H9 (cell line): ENCODE data around the gene CD200. TPM values are rescaled to one million over a fixed set of nuclear protein-coding genes. Genes with fewer than 3 reads are reported as not detected.

ENCODE experiments used
- DNase-seq: peaks from one replicate; pipeline ENCODE4 v3.0.0-alpha.2; 2017
- H2AFZ ChIP-seq: one replicate; pipeline ENCODE4 v1.6.1; 2013; ENCODE audit warnings: mild to moderate bottlenecking, low read length, control low read depth, moderate library complexity
- H2AK5ac ChIP-seq: 2 replicates; pipeline ENCODE4 v1.6.1; 2013; ENCODE audit warnings: low read length, control low read depth, mixed read lengths; ENCODE audit not compliant: insufficient read length
- H2BK120ac ChIP-seq: one replicate; pipeline ENCODE4 v1.6.1; 2013; ENCODE audit warnings: low read depth, mild to moderate bottlenecking, low read length, control low read depth, inconsistent platforms; ENCODE audit not compliant: poor library complexity, severe bottlenecking
- H2BK12ac ChIP-seq: 2 replicates; pipeline ENCODE4 v1.6.1; 2013; ENCODE audit warnings: low read length, control low read depth, mixed read lengths, low read depth; ENCODE audit not compliant: insufficient read length
- H2BK15ac ChIP-seq: 2 replicates; pipeline ENCODE4 v1.6.1; 2013; ENCODE audit warnings: low read depth, low read length, control low read depth
- H2BK20ac ChIP-seq: one replicate; pipeline ENCODE4 v1.6.1; 2013; ENCODE audit warnings: low read depth, mild to moderate bottlenecking, low read length, control low read depth, inconsistent platforms; ENCODE audit not compliant: poor library complexity, severe bottlenecking
- H2BK5ac ChIP-seq: 2 replicates; pipeline ENCODE4 v1.6.1; 2013; ENCODE audit warnings: low read length, control low read depth, mixed read lengths; ENCODE audit not compliant: insufficient read length
- H3K14ac ChIP-seq: 2 replicates; pipeline ENCODE4 v1.6.1; 2013; ENCODE audit warnings: low read length, control low read depth; ENCODE audit not compliant: insufficient read depth
- H3K18ac ChIP-seq: 2 replicates; pipeline ENCODE4 v1.6.1; 2013; ENCODE audit warnings: low read depth, mild to moderate bottlenecking, mixed read lengths, low read length, control low read depth; ENCODE audit not compliant: insufficient read length
- H3K23ac ChIP-seq: 2 replicates; pipeline ENCODE4 v1.6.1; 2013; ENCODE audit warnings: low read length, control low read depth, mixed read lengths, low read depth; ENCODE audit not compliant: insufficient read length
- H3K23me2 ChIP-seq: 2 replicates; pipeline ENCODE4 v1.6.1; 2013; ENCODE audit warnings: low read depth, mild to moderate bottlenecking, mixed read lengths, low read length, control low read depth; ENCODE audit not compliant: insufficient read length, poor library complexity, severe bottlenecking
- H3K27ac ChIP-seq: 2 replicates; pipeline ENCODE4 v1.5.1; 2013; ENCODE audit warnings: low read length, control low read depth, mixed read lengths, low read depth; ENCODE audit not compliant: insufficient read length
- H3K27me3 ChIP-seq: 2 replicates; pipeline ENCODE4 v1.6.1; 2013; ENCODE audit warnings: low read length, control low read depth, inconsistent platforms; ENCODE audit not compliant: insufficient read depth
- H3K4ac ChIP-seq: 2 replicates; pipeline ENCODE4 v1.6.1; 2013; ENCODE audit warnings: low read depth, mild to moderate bottlenecking, control low read depth, inconsistent platforms, low read length, moderate library complexity
- H3K4me1 ChIP-seq: 2 replicates; pipeline ENCODE4 v1.6.1; 2013; ENCODE audit warnings: low read length, control low read depth, inconsistent platforms; ENCODE audit not compliant: insufficient read depth
- H3K4me2 ChIP-seq: 2 replicates; pipeline ENCODE4 v1.6.1; 2013; ENCODE audit warnings: low read length, control low read depth, mixed read lengths; ENCODE audit not compliant: insufficient read length, insufficient read depth
- H3K56ac ChIP-seq: 2 replicates; pipeline ENCODE4 v1.6.1; 2013; ENCODE audit warnings: low read depth, mild to moderate bottlenecking, mixed read lengths, low read length, control low read depth; ENCODE audit not compliant: insufficient read length
- H3K79me1 ChIP-seq: 2 replicates; pipeline ENCODE4 v1.6.1; 2013; ENCODE audit warnings: low read depth, mild to moderate bottlenecking, moderate library complexity, low read length, control low read depth, inconsistent platforms; ENCODE audit not compliant: insufficient read depth, poor library complexity, severe bottlenecking
- H3K79me2 ChIP-seq: 2 replicates; pipeline ENCODE4 v1.6.1; 2013; ENCODE audit warnings: low read length, control low read depth, inconsistent platforms; ENCODE audit not compliant: insufficient read depth
- H3K9ac ChIP-seq: 2 replicates; pipeline ENCODE4 v1.6.1; 2013; ENCODE audit warnings: low read length, control low read depth, mixed read lengths; ENCODE audit not compliant: insufficient read length; ENCODE audit errors: extremely low read depth
- H3K9me3 ChIP-seq: one replicate; pipeline ENCODE4 v1.6.1; 2013; ENCODE audit warnings: low read depth, low read length, inconsistent platforms; ENCODE audit not compliant: control insufficient read depth
- H3T11ph ChIP-seq: one replicate; pipeline ENCODE4 v1.6.1; 2013; ENCODE audit warnings: mild to moderate bottlenecking, low read length, control low read depth, inconsistent platforms
- H4K20me1 ChIP-seq: one replicate; pipeline ENCODE4 v1.6.1; 2013; ENCODE audit not compliant: control insufficient read depth, insufficient read length, insufficient read depth
- H4K5ac ChIP-seq: 2 replicates; pipeline ENCODE4 v1.6.1; 2013; ENCODE audit warnings: low read depth, mild to moderate bottlenecking, mixed read lengths, low read length, control low read depth; ENCODE audit not compliant: insufficient read length
- H4K8ac ChIP-seq: replicated peaks from 2 replicates; pipeline ENCODE4 v1.6.1; 2013; ENCODE audit warnings: low read length, control low read depth, mixed read lengths, low read depth; ENCODE audit not compliant: insufficient read length
- H4K91ac ChIP-seq: 2 replicates; pipeline ENCODE4 v1.6.1; 2013; ENCODE audit warnings: low read depth, mild to moderate bottlenecking, moderate library complexity, mixed read lengths, low read length, control low read depth; ENCODE audit not compliant: insufficient read length
- H3K27ac Mint-ChIP-seq, 3 experiments: 2 replicates in 2 of 3; 3 replicates in 1 of 3; pipeline ENCODE4 v1.8.0; 2020 to 2021; ENCODE audit warnings: mixed read lengths in 3 of 3, mild to moderate bottlenecking in 1 of 3, moderate library complexity in 1 of 3
- H3K27me3 Mint-ChIP-seq: 2 replicates; pipeline ENCODE4 v1.8.0; 2021; ENCODE audit warnings: low read depth, mild to moderate bottlenecking, moderate library complexity, mixed read lengths
- H3K36me3 Mint-ChIP-seq, 3 experiments: 2 replicates in 2 of 3; 3 replicates in 1 of 3; pipeline ENCODE4 v1.8.0; 2020 to 2021; ENCODE audit warnings: low read depth in 3 of 3, mixed read lengths in 3 of 3; ENCODE audit not compliant: insufficient read depth in 1 of 3
- H3K4me1 Mint-ChIP-seq, 2 experiments: 2 replicates each; pipeline ENCODE4 v1.8.0; 2020; ENCODE audit warnings: mixed read lengths in 2 of 2
- H3K4me3 Mint-ChIP-seq, 2 experiments: 2 replicates in 1 of 2; 3 replicates in 1 of 2; pipeline ENCODE4 v1.8.0; 2020 to 2021; ENCODE audit warnings: mild to moderate bottlenecking in 2 of 2, mixed read lengths in 2 of 2, moderate library complexity in 1 of 2
- H3K9me3 Mint-ChIP-seq, 2 experiments: 2 replicates in 1 of 2; 3 replicates in 1 of 2; pipeline ENCODE4 v1.8.0; 2020; ENCODE audit warnings: mild to moderate bottlenecking in 2 of 2, mixed read lengths in 2 of 2, moderate library complexity in 1 of 2
- WGBS: extraction: QIAGEN DNeasy Blood & Tissue Kit; methylation state at CpG from one replicate; pipeline ENCODE4 v1.1.7; 2013; ENCODE audit warnings: missing lambda C conversion rate, low lambda C conversion rate, mixed read lengths; ENCODE audit not compliant: insufficient read length; ENCODE audit errors: extremely low coverage; 5-methylcytosine and 5-hydroxymethylcytosine counted together
- total RNA-seq: library from RNA; stranded (reverse); gene quantifications from 2 replicates; pipeline ENCODE4 v1.2.1, GENCODE V29; 2021
- TF ChIP-seq, protein P1 (sequence below): fragments of 200-600 bp; sonication (generic); conservative IDR thresholded peaks from 3 replicates; pipeline ENCODE4 v1.8.0; 2021; ENCODE audit warnings: antibody characterized with exemption, mild to moderate bottlenecking

The CD200 gene
- total RNA-seq, 1 experiment from 2014 or later = 51.6 TPM

DNA sequence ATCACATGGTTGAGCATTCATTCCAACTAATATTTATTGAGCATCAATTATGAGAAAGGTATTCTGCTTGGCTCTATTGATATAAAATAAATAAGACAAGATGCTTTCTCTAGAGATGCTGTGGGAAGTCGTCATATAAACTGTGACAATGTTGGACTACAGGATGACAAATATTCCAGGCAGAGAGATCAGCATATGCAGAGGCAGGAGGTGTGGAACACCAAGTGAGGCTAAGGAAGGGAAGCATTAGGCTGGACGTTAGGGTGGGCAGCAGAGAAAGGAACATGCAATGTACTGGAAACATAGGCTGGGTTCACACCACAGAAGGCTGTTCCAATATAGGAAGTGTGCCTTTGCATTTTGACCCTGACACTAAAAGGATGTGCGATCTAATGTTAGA is 38.6 kb downstream of the CD200 start:
- no peak overlapping the region for H3K4ac ChIP-seq
- no peak overlapping the region for H4K8ac ChIP-seq
- DNase-seq = no peak
- no peak overlapping the region for H2AK5ac ChIP-seq
- no peaks in the 10 kb centered on the region for H3K27me3 ChIP-seq
- peaks cover under 1 to 3% of the 10 kb centered on the region in 2 experiments; a peak in 2 of 4 replicates for H3K4me1 Mint-ChIP-seq
- peaks cover 0 to 2% (median 2%) of the 10 kb centered on the region in 3 experiments; a peak in 5 of 7 replicates for H3K36me3 Mint-ChIP-seq
- no peak overlapping the region for H2AFZ ChIP-seq
- peaks cover 2% of the 10 kb centered on the region; the same call in 1 of the 2 replicates for H3K4me1 ChIP-seq
- H4K91ac ChIP-seq = no peak overlapping the region
- no peak overlapping the region for H3K27ac ChIP-seq
- no peak overlapping the region for H2BK5ac ChIP-seq
- no peaks in the 10 kb centered on the region for H3K79me1 ChIP-seq
- H3K18ac ChIP-seq = no peak overlapping the region
- no peak overlapping the region for H3K4me2 ChIP-seq
- no peak overlapping the region for H3T11ph ChIP-seq
- no peaks in the 10 kb centered on the region for H3K79me2 ChIP-seq
- TF ChIP-seq, protein P1, sequence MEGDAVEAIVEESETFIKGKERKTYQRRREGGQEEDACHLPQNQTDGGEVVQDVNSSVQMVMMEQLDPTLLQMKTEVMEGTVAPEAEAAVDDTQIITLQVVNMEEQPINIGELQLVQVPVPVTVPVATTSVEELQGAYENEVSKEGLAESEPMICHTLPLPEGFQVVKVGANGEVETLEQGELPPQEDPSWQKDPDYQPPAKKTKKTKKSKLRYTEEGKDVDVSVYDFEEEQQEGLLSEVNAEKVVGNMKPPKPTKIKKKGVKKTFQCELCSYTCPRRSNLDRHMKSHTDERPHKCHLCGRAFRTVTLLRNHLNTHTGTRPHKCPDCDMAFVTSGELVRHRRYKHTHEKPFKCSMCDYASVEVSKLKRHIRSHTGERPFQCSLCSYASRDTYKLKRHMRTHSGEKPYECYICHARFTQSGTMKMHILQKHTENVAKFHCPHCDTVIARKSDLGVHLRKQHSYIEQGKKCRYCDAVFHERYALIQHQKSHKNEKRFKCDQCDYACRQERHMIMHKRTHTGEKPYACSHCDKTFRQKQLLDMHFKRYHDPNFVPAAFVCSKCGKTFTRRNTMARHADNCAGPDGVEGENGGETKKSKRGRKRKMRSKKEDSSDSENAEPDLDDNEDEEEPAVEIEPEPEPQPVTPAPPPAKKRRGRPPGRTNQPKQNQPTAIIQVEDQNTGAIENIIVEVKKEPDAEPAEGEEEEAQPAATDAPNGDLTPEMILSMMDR = no peak
- no peak overlapping the region for H2BK120ac ChIP-seq
- no peak overlapping the region for H3K27ac Mint-ChIP-seq
- H2BK20ac ChIP-seq = no peak overlapping the region
- H3K9me3 ChIP-seq = no peaks in the 10 kb centered on the region
- H3K14ac ChIP-seq = no peak overlapping the region
- H2BK12ac ChIP-seq = no peak overlapping the region
- no peak overlapping the region for H3K4me3 Mint-ChIP-seq
- WGBS = no CpG with 5 or more reads among the region's 3 CpGs
- H3K27me3 Mint-ChIP-seq = no peaks in the 10 kb centered on the region
- H2BK15ac ChIP-seq = no peak overlapping the region
- no peak overlapping the region for H3K9ac ChIP-seq
- H3K23ac ChIP-seq = no peak overlapping the region
- no peak overlapping the region for H4K5ac ChIP-seq
- no peaks in the 10 kb centered on the region for H3K23me2 ChIP-seq
- H3K9me3 Mint-ChIP-seq = no peaks in the 10 kb centered on the region; a peak in 1 of 5 replicates
- H3K56ac ChIP-seq = no peak overlapping the region
- H4K20me1 ChIP-seq = no peaks in the 10 kb centered on the region
